ENCODE results near the gene SEMA4D.

GRCh38 chr9:89387197-89387849, 110.6 kb downstream of the SEMA4D start:
- TF ChIP-seq, protein P1, sequence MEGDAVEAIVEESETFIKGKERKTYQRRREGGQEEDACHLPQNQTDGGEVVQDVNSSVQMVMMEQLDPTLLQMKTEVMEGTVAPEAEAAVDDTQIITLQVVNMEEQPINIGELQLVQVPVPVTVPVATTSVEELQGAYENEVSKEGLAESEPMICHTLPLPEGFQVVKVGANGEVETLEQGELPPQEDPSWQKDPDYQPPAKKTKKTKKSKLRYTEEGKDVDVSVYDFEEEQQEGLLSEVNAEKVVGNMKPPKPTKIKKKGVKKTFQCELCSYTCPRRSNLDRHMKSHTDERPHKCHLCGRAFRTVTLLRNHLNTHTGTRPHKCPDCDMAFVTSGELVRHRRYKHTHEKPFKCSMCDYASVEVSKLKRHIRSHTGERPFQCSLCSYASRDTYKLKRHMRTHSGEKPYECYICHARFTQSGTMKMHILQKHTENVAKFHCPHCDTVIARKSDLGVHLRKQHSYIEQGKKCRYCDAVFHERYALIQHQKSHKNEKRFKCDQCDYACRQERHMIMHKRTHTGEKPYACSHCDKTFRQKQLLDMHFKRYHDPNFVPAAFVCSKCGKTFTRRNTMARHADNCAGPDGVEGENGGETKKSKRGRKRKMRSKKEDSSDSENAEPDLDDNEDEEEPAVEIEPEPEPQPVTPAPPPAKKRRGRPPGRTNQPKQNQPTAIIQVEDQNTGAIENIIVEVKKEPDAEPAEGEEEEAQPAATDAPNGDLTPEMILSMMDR (conservative IDR thresholded peaks at IDR 0.05; ENCODE audit: low read length): no peak
- no peak for TF ChIP-seq EZH2phosphoT487 (IDR thresholded peaks at IDR 0.05; ENCODE audit: borderline replicate concordance)
